H1 (cell line): ENCODE measurements around the gene ZNF516. TPM values are rescaled to one million over a fixed set of nuclear protein-coding genes. Genes with fewer than 3 reads are reported as not detected.

ENCODE experiments used
- CTCF ChIA-PET: fragments of 300-600 bp; sonication (Branson Sonifier 250); formaldehyde crosslinking; loops from one replicate; lab custom pipeline; 2021; ENCODE audit not compliant: partially characterized antibody; lab: Charles Lee
- POLR2A ChIA-PET: fragments of 300-600 bp; sonication (Branson Sonifier 250); formaldehyde crosslinking; loops from one replicate; lab custom pipeline; 2021; ENCODE audit warnings: inconsistent platforms; ENCODE audit not compliant: partially characterized antibody; lab: Charles Lee
- DNase-seq, 2 experiments: peaks; one replicate each; pipeline versions ENCODE4 v3.0.0 to v3.0.0-alpha.2; 2010 to 2022; ENCODE audit warnings: low spot score in 2 of 2, low read depth in 1 of 2, mixed read lengths in 1 of 2
- FAIRE-seq: peaks from 2 replicates; lab custom pipeline; 2011; peaks lifted over from hg19 to GRCh38; lab: Jason Lieb, UNC
- H2AFZ ChIP-seq: 2 replicates; pipeline ENCODE4 v1.8.1; 2012; ENCODE audit warnings: low read length, inconsistent platforms
- H2AK5ac ChIP-seq: 2 replicates; pipeline ENCODE4 v1.6.1; 2013; ENCODE audit warnings: low read depth, low read length
- H2BK120ac ChIP-seq: replicated peaks from 2 replicates; pipeline ENCODE3; 2013; ENCODE audit warnings: low read depth, low read length, inconsistent platforms
- H2BK12ac ChIP-seq: 2 replicates; pipeline ENCODE4 v1.6.1; 2013; ENCODE audit warnings: low read depth, low read length
- H2BK15ac ChIP-seq: 2 replicates; pipeline ENCODE4 v1.6.1; 2013; ENCODE audit warnings: low read length
- H2BK20ac ChIP-seq: 2 replicates; pipeline ENCODE4 v1.6.1; 2013; ENCODE audit warnings: low read length
- H2BK5ac ChIP-seq: 2 replicates; pipeline ENCODE4 v1.6.1; 2013; ENCODE audit warnings: low read depth, low read length
- H3K14ac ChIP-seq: 2 replicates; pipeline ENCODE4 v1.6.1; 2013; ENCODE audit warnings: inconsistent platforms; ENCODE audit not compliant: insufficient read length
- H3K18ac ChIP-seq: 2 replicates; pipeline ENCODE4 v1.6.1; 2013; ENCODE audit warnings: low read length; ENCODE audit errors: extremely low read depth
- H3K23ac ChIP-seq: 2 replicates; pipeline ENCODE4 v1.6.1; 2013; ENCODE audit warnings: inconsistent platforms; ENCODE audit not compliant: insufficient read length
- H3K23me2 ChIP-seq: 2 replicates; pipeline ENCODE4 v1.6.1; 2013; ENCODE audit warnings: low read depth, low read length
- H3K27ac ChIP-seq: 2 replicates; pipeline ENCODE4 v1.6.1; 2011; ENCODE audit warnings: low read depth, low read length, inconsistent platforms
- H3K27me3 ChIP-seq, 4 experiments: replicated peaks in 1 of 4; 1 replicate in 1 of 4; 2 replicates in 3 of 4; pipeline versions ENCODE4 v1.6.1 to v1.8.1; 2011 to 2013; ENCODE audit warnings: low read length in 3 of 4, mild to moderate bottlenecking in 3 of 4, inconsistent platforms in 2 of 4, mixed read lengths in 2 of 4, moderate library complexity in 1 of 4; ENCODE audit not compliant: control insufficient read depth in 3 of 4, insufficient read depth in 3 of 4; ENCODE audit errors: extremely low read depth in 1 of 4
- H3K36me3 ChIP-seq, 4 experiments: 2 replicates each; pipeline versions ENCODE4 v1.6.1 to v1.8.1; 2011 to 2013; ENCODE audit warnings: mild to moderate bottlenecking in 4 of 4, low read length in 3 of 4, moderate library complexity in 2 of 4, control low read depth in 1 of 4, inconsistent platforms in 1 of 4; ENCODE audit not compliant: insufficient read depth in 4 of 4, control insufficient read depth in 2 of 4
- H3K4ac ChIP-seq: replicated peaks from 2 replicates; pipeline ENCODE3; 2013; ENCODE audit warnings: low read length, low read depth, mixed read lengths, inconsistent platforms; ENCODE audit not compliant: insufficient read length
- H3K4me1 ChIP-seq, 4 experiments: replicated peaks in 1 of 4; 1 replicate in 1 of 4; 2 replicates in 3 of 4; pipeline versions ENCODE4 v1.6.1 to v1.8.1; 2011 to 2013; ENCODE audit warnings: low read length in 3 of 4, inconsistent platforms in 2 of 4, mixed read lengths in 1 of 4; ENCODE audit not compliant: insufficient read depth in 4 of 4, control insufficient read depth in 3 of 4
- H3K4me2 ChIP-seq, 2 experiments: 2 replicates each; pipeline versions ENCODE4 v1.6.1 to v1.8.1; 2011 to 2013; ENCODE audit warnings: low read depth in 2 of 2, low read length in 2 of 2, control low read depth in 1 of 2, inconsistent platforms in 1 of 2, mild to moderate bottlenecking in 1 of 2; ENCODE audit not compliant: insufficient read depth in 1 of 2
- H3K4me3 ChIP-seq, 4 experiments: fragments of 200-600, 300-600 bp in 1 of 4; sonication (generic), shearing (Covaris generic), sonication (Bioruptor Twin) in 1 of 4; 2 replicates each; pipeline versions ENCODE4 v1.5.1 to v1.8.1; 2011 to 2016; ENCODE audit warnings: low read length in 4 of 4, low read depth in 3 of 4, control low read depth in 2 of 4, inconsistent platforms in 2 of 4, mild to moderate bottlenecking in 2 of 4, mixed read lengths in 1 of 4, moderate library complexity in 1 of 4; ENCODE audit not compliant: insufficient read depth in 2 of 4; ENCODE audit errors: extremely low read depth in 1 of 4
- H3K56ac ChIP-seq: replicated peaks from 2 replicates; pipeline ENCODE3; 2013; ENCODE audit warnings: low read depth, mild to moderate bottlenecking, mixed read lengths, low read length, inconsistent platforms; ENCODE audit not compliant: insufficient read length
- H3K79me1 ChIP-seq: 2 replicates; pipeline ENCODE4 v1.6.1; 2013; ENCODE audit warnings: low read depth, low read length, control low read depth
- H3K79me2 ChIP-seq, 2 experiments: 2 replicates each; pipeline versions ENCODE4 v1.6.1 to v1.8.1; 2012 to 2013; ENCODE audit warnings: low read length in 2 of 2, mild to moderate bottlenecking in 2 of 2, inconsistent platforms in 1 of 2; ENCODE audit not compliant: insufficient read depth in 2 of 2, control insufficient read depth in 1 of 2
- H3K9ac ChIP-seq, 4 experiments: replicated peaks in 1 of 4; 1 replicate in 1 of 4; 2 replicates in 3 of 4; pipeline versions ENCODE4 v1.6.1 to v1.8.1; 2011 to 2013; ENCODE audit warnings: low read depth in 3 of 4, low read length in 3 of 4, control low read depth in 2 of 4, mild to moderate bottlenecking in 2 of 4, moderate library complexity in 2 of 4, inconsistent platforms in 1 of 4; ENCODE audit errors: extremely low read depth in 1 of 4
- H3K9me3 ChIP-seq, 2 experiments: 2 replicates each; pipeline versions ENCODE4 v1.6.1 to v1.8.1; 2012 to 2013; ENCODE audit warnings: mild to moderate bottlenecking in 2 of 2, moderate library complexity in 2 of 2, control low read depth in 1 of 2, inconsistent platforms in 1 of 2, low read depth in 1 of 2, low read length in 1 of 2, mixed read lengths in 1 of 2; ENCODE audit not compliant: insufficient read depth in 2 of 2
- H4K20me1 ChIP-seq, 2 experiments: replicated peaks in 1 of 2; 2 replicates each; pipeline versions ENCODE3 to v1.8.1; 2011 to 2013; ENCODE audit warnings: inconsistent platforms in 2 of 2, low read length in 2 of 2, mild to moderate bottlenecking in 1 of 2; ENCODE audit not compliant: insufficient read depth in 2 of 2, control insufficient read depth in 1 of 2
- H4K5ac ChIP-seq: 2 replicates; pipeline ENCODE4 v1.6.1; 2013; ENCODE audit warnings: low read length, low read depth, mixed read lengths, inconsistent platforms; ENCODE audit not compliant: insufficient read length
- H4K8ac ChIP-seq: 2 replicates; pipeline ENCODE4 v1.8.0; 2013; ENCODE audit warnings: mild to moderate bottlenecking, moderate library complexity, low read length, inconsistent platforms; ENCODE audit not compliant: insufficient read depth; ENCODE audit errors: extremely low read depth
- H4K91ac ChIP-seq: replicated peaks from 2 replicates; pipeline ENCODE3; 2013; ENCODE audit warnings: low read length, mixed read lengths, inconsistent platforms; ENCODE audit not compliant: insufficient read length
- ZNF274 ChIP-seq: IDR thresholded peaks from 2 replicates; pipeline ENCODE4 v1.7.0; 2012; ENCODE audit warnings: low read length, borderline replicate concordance; ENCODE audit errors: extremely low read depth
- WGBS, 2 experiments: shearing (Covaris generic) in 1 of 2; methylation state at CpG; one replicate each; pipeline versions ENCODE4 v1.1.6 to v1.1.7; 2013 to 2015; ENCODE audit warnings: low lambda C conversion rate in 2 of 2, mixed read lengths in 2 of 2, inconsistent platforms in 1 of 2, low coverage in 1 of 2, missing lambda C conversion rate in 1 of 2; ENCODE audit not compliant: insufficient replicate concordance in 2 of 2, insufficient coverage in 1 of 2, insufficient read length in 1 of 2; ENCODE audit errors: extremely low coverage in 1 of 2, missing lambda C conversion rate in 1 of 2; 5-methylcytosine and 5-hydroxymethylcytosine counted together
- polyA plus RNA-seq, 7 experiments: library from polyadenylated mRNA; depleted of rRNA in 3 of 7; stranded (reverse) in 5 of 7; unstranded in 2 of 7; fragments of >200 nt in 5 of 7; fragments of 200-250 nt in 2 of 7; gene quantifications; 1 replicate in 5 of 7; 2 replicates in 1 of 7; 4 replicates in 1 of 7; pipeline versions ENCODE4 v1.2.1 to v1.2.3, GENCODE V29; 2011 to 2013; ENCODE audit warnings: missing spikeins in 2 of 7, mixed read lengths in 2 of 7
- total RNA-seq: library from RNA; stranded (reverse); fragmentation: NEBNext Ultra II Directional; extraction: Animal tissue kit (Norgen Biotek cat#: 25700); gene quantifications from 2 replicates; pipeline ENCODE4 v1.2.1, GENCODE V29; 2021

The ZNF516 gene
- total and polyA plus RNA-seq, 2 of the 8 experiments (the other 6 are each of a cell fraction or from before 2014, with no cell fraction given): 7.3 to 17.0 TPM

DNA sequence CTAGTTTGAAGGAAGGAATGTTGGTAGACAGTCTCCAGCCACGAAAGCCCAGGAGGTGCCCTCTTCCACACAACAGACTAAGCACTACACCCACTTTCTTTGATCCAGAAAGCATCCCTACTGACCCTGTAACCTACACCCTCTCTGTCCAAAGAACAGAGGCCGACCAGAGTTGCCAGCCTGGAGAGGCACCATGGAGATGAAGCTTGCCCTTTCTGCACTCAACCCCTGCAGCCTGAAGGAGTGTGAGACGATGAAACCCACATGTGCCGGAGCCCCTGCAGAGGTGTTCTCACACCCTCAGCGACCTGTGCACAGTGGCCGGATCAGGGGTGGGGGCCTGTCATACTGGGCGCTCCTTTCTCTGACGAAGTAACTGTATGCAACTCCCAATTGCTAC, 136.3 kb downstream of the ZNF516 start:
- Histone ChIP-seq H3K79me1 (no peaks in the 10 kb centered on the region), H4K5ac (no peak overlapping the region), H3K14ac (no peak overlapping the region)
- no peak for TF ChIP-seq ZNF274
- TF ChIP-seq, all 59 proteins: peak for 0
- DNase-seq (no peak), FAIRE-seq (no peak)
- no peak overlapping the region for H2BK120ac ChIP-seq
- H3K4ac ChIP-seq: no peak overlapping the region
- H3K56ac ChIP-seq: no peak overlapping the region
- no peak overlapping the region for H2BK15ac ChIP-seq
- H2BK20ac ChIP-seq: no peak overlapping the region
- no peak overlapping the region for H2BK12ac ChIP-seq
- H3K4me2 ChIP-seq: no peak overlapping the region
- H2AFZ ChIP-seq: no peak overlapping the region
- no peak overlapping the region; the same call in 1 of the 2 replicates for H4K8ac ChIP-seq
- 94% methylated on average over 8 of the region's 8 CpGs; no CpG with 5 or more reads in 1 of the 2 experiments for WGBS, 2 experiments
- H2BK5ac ChIP-seq: no peak overlapping the region
- H3K18ac ChIP-seq: no peak overlapping the region
- H3K79me2 ChIP-seq: no peaks in the 10 kb centered on the region
- H4K20me1 ChIP-seq: no peaks in the 10 kb centered on the region
- no peaks in the 10 kb centered on the region for H3K27me3 ChIP-seq
- ChIA-PET CTCF (interaction anchor here (1.1 kb wide), 1 partner anchor 11 kb away, joined by 3 read pairs; no protein-coding TSS in a partner anchor), POLR2A (no interaction called here)
- H3K23ac ChIP-seq: no peak overlapping the region
- no peak overlapping the region for H4K91ac ChIP-seq
- H3K4me1 ChIP-seq: peaks cover 0 to 6% (median 2%) of the 10 kb centered on the region in 4 experiments; a peak in 3 of 7 replicates
- no peaks in the 10 kb centered on the region for H3K23me2 ChIP-seq
- peaks cover 0 to 3% (median 1%) of the 10 kb centered on the region in 4 experiments; a peak in 3 of 8 replicates for H3K36me3 ChIP-seq
- no peak overlapping the region for H3K4me3 ChIP-seq
- no peak overlapping the region for H3K9ac ChIP-seq
- H2AK5ac ChIP-seq: no peak overlapping the region
- no peaks in the 10 kb centered on the region for H3K9me3 ChIP-seq
- H3K27ac ChIP-seq: no peak overlapping the region
